GM21447 (cell line): Measurements from ENCODE around the gene FCRL1.

Source experiments
- ATAC-seq: cut with Tn5 transposase; IDR thresholded peaks from one replicate; pipeline ENCODE4 v1.9.1; 2021; ENCODE audit not compliant: unreplicated experiment

FCRL1 gene

DNA sequence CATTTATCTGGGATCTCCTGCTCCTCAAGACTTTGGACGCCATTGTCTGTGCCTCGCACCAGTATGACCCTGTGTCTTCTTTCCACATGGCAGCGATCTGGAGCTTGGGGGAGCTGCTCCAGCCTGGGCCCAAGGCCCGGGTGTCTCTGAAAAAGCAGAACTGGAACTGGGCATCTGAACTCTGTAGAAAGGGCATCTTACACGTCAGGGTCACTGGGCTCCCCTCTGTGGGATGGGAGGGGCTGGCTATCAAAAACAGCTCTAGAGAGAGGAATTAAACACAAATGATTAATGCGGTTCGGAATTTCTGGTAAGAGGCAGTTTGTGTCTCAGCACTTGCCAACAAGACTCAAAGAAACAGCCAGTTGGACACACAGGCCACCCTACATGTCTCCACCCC lies 16.1 kb downstream of the FCRL1 start:
- ATAC-seq = no peak

DNA sequence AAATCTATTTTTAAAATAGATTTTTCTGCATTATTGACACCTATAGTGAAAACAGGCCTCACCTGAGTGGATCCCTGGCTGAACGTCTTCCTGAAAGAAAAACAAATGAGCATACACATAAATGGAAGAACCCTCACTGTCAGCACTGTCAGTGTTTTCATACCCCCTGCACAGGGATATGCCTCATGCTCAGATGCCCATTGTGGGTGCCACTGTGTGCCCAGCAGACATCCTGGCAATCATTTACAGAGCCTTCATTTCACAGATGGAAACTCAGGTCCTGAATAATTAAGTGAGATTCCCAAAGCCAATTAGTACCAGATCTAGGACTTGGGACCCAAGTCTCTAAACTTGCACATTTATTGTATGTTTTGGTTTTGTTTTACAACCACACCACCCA lies 19.9 kb downstream of the FCRL1 start:
- ATAC-seq = no peak

DNA sequence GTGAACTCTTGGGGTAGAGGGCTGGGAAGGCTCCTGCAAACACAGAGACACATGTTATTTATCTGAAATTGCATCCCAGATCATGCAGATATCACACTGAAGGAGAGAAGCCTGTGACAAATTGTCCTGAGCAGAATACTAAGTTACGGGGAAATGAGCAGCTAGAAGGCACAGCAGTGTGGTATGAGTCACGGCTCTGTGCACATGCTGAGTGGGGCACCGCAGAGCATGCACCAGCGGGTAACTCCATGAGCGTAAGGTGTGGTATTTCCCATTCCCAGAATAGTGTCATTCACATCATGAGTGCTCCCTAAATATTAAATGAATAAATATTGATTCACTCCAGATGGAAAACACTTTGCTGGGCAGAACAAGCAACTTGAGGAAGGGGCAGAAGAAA lies 21.7 kb downstream of the FCRL1 start:
- ATAC-seq = no peak

DNA sequence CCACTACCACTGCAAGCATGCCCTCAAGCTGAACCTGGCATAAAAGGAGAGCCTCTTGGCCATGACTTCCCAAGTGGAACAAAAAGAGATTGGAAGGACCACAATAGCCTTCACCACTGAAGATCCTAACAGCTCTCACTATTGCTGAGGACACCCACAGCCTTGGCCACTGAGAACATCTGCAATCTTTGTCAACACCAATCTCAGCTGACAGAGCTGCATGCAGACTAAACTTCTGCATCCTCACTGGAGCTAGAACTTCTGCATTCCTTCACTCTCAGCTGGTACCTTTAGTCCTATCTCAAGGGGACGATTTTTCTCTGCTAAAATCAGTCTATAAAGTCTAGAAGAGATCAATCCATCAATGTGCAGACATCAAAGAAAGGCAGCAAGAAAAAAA lies 34.7 kb downstream of the FCRL1 start:
- no peak for ATAC-seq

DNA sequence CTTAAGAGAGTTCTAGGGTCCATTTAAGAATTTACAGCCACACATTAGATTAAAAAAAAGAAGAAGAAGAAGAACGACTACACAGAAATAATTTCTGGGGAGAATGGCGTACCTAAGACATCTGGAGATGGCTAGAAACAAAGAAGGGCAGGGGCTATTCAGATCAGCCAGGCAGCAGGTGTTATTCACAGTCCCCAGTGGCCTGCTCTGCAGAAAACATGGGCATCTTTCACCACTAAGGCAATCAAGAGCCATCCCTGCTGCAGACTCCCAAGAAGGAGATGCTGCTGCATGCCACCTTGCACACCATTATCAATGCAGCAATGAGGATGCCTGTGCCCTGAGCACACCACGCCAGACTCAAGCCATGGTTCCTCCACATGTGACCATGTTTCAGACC lies 35.1 kb downstream of the FCRL1 start:
- ATAC-seq = no peak

DNA sequence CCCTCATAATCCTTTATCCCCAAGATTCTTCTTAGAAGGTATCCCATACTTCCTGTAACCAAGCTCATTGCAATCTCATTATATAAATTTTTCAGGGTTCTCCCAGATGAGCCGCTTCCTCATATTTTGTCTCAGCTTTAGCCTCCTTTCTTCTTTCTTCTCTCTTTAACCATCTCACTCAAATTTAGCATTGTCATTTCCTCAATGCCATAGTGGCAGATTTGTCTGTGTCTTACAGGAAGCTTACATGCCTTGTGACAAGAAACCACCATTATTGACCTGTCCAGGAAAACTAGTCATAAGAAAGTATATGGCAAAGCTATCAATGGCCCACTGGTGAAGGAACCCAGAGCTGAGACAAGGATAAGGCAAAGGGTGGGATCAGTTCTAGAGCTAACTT lies 37.0 kb downstream of the FCRL1 start:
- no peak for ATAC-seq

DNA sequence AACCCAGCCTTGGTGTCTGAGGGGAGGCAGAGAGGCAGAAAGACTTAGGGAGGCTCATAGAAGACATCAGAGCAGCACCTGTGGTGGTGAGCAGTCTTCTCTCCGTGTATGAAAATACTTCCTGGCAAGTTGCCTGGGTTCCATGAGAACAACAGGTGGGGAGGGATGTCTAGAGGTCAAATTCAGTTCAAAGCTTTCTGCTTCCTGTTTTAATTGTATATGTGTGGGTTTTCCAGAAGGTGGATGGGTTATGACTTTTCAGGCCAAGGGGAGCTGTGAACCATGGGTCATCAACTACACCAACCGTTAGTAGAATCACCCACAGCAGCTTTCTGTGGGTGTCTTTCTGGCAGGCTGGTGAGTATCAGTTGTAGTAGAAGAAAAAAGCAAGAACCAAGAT lies 38.9 kb downstream of the FCRL1 start:
- ATAC-seq = peak; percentile 53

DNA sequence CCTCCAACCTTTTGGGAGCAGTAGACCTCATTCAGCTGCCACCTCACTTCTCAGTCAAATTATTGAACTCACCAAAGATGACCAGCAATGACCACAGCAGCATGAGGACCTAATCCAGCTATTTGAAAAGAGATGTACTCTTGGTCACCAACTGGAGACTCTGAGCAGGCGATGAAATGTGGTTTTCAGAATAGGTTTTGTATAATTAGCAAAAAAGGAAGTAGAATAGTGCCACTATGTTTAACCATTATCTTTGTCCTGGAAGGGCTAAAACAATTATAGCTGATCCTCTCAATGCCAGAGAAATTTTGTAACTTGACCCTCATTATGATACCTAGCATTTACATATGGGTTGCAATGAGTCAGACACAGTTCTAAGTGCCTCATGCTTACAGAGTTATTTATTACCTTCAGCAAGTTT lies 42.9 kb downstream of the FCRL1 start, which contains the start of gene FCRL2:
Gene FCRL2, minus strand, starts transcription at position 162 of the 421 bp plus-strand sequence. Its CDS starts 59 bp downstream, at position 103.
- peak; percentile 62 for ATAC-seq

DNA sequence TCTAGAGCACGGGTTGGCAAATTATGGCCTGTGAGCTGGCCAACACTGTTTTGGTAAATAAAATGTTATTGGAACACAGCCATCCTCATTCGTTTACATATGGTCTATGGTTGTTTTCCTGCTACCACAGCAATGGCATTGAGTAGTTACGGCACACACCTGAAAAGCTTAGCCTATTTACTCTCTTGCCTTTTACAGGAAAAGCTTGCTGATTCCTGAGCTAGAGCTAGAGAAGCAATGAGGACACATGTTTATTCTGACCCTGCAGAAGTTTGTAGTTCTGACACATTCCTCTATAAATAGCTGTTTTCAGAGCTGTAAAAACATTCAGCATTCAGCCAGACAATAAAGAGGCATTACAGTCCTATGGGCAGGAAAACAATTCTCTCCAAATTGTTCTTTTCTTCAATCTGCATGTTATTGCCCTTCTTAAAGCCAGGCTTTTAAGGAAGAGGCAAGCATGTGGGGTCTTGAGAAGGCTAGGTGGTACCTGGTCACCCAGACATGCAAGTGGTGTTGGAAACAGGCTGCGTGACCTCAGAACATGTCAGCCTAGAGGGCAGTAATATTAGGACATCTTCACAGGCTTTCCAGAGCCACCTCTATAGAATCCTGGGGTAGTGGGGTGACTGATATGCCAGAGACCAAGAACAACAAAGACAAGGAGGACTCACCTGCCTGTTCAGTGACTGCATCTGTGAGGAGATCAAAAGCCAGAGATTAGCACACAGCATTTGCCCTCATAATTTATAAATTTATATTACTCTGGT lies 44.6 kb downstream of the FCRL1 start:
- ATAC-seq = no peak

DNA sequence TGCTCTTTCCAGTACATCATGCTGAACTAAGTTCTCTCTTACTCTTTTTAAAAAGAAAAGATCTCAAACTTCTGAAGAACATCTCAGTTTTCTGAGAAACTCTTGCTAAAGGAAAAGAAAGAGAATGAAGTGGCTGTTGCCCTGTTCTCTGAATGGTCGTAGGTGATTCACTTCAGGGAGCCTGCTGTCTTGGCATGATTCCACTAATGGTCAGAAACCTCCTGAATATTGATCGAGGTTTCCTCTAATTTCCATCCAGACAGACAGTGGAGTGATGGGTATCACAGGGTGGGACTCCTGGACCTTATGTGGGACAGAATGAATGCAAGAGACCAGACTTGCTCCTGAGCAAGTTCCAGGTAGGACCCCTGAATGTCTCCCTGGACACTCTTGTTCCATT lies 45.5 kb downstream of the FCRL1 start:
- ATAC-seq = no peak

DNA sequence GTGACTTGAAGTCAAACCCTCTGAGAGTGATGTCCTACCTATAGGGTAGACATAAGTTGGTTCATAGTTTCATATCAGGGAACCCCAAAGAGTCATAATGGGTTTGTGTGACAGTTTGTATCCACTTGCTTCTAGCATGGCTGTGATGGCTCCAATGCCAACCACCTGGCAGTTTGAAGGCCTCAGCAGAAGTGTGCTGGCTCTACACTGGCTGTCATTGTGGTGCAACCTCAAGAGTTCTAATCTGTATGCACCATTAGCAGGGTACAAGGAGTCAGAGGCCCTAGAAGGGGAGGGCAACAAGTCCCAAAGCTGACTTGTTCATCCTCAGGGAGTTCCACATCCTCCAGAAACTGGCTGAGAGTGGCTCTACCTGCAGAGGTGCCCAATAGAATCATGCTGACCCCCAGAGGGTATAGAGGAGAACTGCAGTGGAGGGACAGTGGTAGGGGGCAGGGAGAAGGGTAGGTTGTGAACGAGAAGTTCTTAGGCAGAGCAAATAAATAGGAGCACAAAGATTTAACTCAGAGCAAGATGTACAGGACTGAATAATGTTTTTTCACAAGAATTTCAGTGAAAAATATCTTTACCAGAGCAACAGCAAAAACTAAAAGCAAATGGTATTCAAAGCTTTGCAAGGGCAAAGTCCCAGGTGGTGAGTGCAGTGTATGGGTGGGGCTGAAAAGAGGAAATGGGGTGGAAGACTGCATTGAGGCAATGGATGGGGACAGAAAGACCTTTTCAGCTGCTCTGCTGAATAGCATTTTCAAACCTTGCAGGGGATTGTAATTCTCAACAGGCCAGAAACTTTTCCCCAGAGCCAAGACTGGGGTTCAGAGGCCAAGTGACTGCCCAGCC lies 46.2 kb downstream of the FCRL1 start:
- peak; percentile 56 for ATAC-seq

DNA sequence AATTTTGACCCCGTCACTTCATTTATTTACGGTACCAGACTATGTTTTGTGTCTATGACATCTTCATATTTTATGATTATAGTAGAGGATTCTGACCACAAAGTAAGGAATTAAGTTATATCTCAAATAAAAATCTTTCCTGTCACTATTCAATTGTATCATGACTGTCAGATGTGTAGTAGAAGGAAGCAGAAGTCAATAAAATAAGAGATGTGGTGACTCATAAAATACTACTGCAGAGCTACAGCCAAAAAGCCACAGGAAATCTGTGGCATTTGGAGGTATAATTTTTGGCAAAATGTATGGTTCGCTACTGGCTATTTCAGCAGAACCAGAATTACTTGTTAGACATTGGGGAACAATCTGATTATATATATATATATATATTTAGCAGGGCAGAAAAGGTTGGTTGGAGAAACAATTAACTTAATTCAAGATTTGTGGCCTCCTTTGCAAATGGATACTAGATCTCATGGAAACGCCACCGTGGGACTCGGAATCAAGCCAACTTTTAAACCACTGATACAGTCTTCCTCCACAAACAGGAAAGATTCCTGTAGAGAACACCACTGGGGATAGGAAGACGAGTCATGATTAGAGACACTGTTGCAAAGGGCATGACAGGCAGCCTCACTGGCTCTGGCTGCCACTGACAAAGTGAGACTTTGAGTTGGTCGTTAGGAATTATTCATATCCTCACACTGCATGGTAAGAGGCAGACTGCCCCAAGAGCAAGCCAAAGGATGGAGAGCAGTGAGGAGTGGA lies 48.1 kb downstream of the FCRL1 start:
- no peak for ATAC-seq

DNA sequence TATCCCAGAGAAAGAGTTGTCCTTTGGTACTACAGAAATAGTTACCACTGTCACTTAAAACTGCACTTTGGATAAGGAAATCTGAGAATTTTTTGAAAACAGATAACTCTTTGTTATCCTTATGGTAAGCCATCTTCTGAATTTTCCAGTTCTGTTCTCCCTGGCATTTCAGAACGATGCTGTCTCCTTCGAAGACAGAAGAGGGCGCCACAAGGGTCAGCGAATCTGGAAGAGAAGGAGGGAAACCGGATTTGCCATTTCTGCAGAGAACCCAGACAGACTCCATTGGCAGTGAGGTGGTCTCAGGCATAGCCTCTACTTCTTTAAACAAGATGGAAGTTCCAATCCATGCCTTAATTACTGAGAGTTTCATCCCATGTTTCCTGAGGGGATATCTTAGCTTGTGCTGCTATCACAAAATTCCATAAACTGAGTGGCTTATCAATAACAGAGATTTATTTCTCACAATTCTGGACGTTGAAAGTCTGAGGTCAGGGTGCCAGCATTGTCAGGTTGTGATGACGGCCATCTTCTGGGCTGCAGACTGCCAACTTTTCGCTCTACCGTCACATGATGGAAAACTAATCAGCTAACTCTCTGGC lies 49.4 kb downstream of the FCRL1 start:
- ATAC-seq = no peak

DNA sequence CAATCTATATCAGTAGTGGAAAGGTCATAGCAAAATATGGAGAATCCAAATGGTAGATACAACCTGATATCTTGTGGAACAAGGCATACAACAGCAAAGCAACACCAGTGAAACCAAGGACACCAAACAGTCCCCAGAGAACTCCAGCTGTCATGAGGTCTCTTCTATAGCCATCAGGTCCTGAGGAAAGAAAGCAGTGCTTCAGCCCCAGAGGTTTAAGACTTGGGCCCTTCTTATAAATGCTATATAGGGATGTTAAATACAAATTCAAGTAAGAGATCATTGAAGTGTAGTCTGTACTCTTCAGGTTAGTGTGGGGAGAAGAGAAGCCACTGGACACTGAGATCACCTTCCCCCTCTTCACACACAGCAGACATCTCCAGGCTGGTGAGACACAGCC lies 53.1 kb downstream of the FCRL1 start:
- ATAC-seq = no peak

DNA sequence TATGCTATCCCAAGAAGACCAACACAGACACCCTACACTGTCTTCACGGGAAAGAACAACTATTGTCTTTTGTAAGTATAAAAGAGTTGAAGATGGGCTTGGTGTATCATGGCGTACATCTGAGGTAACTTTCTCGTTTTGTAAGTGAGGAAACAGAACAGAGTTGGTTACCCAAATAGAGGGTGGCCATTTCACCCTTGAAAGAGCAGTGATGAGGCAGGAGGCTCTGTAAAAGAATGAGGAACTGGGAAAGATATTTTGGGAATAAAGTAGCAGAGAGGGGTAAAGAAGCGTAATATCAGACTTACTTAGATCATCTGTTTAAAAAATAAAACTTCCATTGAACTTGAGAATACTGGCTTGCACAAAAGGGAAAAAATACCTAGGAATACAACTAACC lies 61.9 kb downstream of the FCRL1 start:
- no peak for ATAC-seq

DNA sequence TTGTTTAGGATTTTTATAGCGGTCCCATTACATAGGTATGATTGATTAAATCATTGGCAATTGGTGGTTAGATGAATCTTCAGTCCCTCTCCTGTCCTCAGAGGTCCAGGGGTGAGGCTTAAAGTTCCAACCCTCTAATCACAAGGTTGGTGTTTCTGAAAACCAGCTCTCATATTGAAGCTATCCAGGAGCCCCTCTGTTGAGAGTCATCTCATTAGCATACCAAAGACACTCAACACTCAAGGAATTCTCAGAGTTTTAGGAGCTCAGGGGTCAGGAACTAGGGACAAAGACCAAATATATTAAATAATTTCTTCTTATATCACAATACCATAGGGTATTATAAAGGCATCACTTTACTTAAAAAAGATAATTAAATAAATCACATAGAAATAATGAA lies 66.3 kb downstream of the FCRL1 start:
- ATAC-seq = no peak

DNA sequence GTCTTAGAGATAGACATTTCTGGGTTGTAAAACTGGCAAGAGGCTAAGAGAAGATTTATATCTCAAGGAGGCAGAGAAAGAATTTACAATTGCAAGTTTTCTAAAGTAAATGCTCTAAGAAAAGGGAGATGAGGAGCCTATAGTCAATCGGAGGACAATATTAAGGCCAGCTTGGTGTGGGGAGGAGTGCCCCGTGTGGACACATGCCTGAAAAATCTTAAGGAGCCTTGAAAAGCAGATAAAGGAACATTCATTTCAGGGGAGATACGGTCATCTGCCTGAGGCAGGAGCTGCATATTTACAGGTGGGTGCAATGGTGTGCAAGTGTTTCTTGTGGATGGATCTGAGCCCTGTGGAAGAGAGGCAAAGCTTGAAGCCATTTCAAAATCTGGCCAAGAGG lies 68.6 kb downstream of the FCRL1 start:
- no peak for ATAC-seq

DNA sequence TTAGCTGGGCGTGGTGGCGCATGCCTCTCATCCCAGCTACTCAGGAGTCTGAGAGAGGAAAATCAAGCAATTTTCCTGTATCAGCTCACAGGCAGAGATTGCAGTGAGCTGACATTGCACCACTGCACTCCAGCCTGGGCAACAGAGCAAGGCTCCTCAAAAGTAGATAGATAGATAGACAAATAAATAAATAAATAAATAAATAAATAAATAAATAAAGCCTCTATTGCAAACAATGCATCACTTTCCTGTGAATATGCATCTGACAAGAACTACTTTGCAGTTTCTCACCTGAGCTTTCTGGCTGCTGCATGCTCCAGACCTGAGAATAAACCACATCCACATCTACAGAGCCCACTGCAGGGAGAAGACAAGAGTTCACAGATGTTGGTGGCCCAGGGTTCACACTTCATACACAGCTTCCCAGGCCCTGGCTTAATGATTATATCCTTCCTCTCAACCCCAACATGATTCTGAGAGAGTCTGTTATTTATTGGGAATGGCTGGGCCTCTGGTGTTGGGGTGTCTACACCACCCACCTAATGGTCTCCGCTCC lies 71.6 kb downstream of the FCRL1 start:
- ATAC-seq = no peak
